A549 treated with AZD2906 at 1 μM for 4 hours (cell line): ENCODE results near the gene OPN1MW. TPM values are rescaled to one million over a fixed set of nuclear protein-coding genes. Genes with fewer than 3 reads are reported as not detected.

Experiments used
- total RNA-seq: library from RNA; stranded (reverse); fragments of 200-300 nt; extraction: Qiagen RNA extraction; gene quantifications from 5 replicates; pipeline ENCODE4 v1.2.3, GENCODE V29; 2022

Gene OPN1MW
- not detected in 5 replicates for total RNA-seq

DNA sequence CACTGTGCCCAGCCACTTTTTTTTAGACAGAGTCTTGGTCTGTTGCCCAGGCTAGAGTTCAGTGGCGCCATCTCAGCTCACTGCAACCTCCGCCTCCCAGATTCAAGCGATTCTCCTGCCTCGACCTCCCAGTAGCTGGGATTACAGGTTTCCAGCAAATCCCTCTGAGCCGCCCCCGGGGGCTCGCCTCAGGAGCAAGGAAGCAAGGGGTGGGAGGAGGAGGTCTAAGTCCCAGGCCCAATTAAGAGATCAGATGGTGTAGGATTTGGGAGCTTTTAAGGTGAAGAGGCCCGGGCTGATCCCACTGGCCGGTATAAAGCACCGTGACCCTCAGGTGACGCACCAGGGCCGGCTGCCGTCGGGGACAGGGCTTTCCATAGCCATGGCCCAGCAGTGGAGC is at the start of gene OPN1MW:
TSS of gene OPN1MW (plus strand) at position 301 of the 400 bp plus-strand sequence. CDS start at position 383, 82 bp downstream.

DNA sequence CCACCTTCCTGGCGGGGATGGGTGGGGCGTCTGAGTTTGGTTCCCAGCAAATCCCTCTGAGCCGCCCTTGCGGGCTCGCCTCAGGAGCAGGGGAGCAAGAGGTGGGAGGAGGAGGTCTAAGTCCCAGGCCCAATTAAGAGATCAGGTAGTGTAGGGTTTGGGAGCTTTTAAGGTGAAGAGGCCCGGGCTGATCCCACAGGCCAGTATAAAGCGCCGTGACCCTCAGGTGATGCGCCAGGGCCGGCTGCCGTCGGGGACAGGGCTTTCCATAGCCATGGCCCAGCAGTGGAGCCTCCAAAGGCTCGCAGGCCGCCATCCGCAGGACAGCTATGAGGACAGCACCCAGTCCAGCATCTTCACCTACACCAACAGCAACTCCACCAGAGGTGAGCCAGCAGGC is 38.4 kb upstream of the OPN1MW start, which contains the start of gene OPN1LW:
TSS of gene OPN1LW (plus strand) at position 234 of the 400 bp plus-strand sequence. CDS start at position 275, 41 bp downstream.

DNA sequence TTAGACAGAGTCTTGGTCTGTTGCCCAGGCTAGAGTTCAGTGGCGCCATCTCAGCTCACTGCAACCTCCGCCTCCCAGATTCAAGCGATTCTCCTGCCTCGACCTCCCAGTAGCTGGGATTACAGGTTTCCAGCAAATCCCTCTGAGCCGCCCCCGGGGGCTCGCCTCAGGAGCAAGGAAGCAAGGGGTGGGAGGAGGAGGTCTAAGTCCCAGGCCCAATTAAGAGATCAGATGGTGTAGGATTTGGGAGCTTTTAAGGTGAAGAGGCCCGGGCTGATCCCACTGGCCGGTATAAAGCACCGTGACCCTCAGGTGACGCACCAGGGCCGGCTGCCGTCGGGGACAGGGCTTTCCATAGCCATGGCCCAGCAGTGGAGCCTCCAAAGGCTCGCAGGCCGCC is 37.1 kb downstream of the OPN1MW start, which contains the start of gene OPN1MW2:
TSS of gene OPN1MW2 (plus strand) at position 301 of the 400 bp plus-strand sequence. CDS start at position 361, 60 bp downstream.

Other genes with a start within 250 kb of the OPN1MW start
- gene NAA10, start 247.6 kb upstream of the OPN1MW start, total RNA-seq = 203 to 232 TPM (median 216 TPM) in 5 replicates
- 0.09 to 0.20 TPM (median 0.10 TPM) in 5 replicates for gene RENBP, start 238.0 kb upstream of the OPN1MW start, total RNA-seq
- gene HCFC1, start 210.8 kb upstream of the OPN1MW start, total RNA-seq = 35.4 to 39.4 TPM (median 36.3 TPM) in 5 replicates
- 4.5 to 6.7 TPM (median 5.5 TPM) in 5 replicates for gene TMEM187, start 209.8 kb upstream of the OPN1MW start, total RNA-seq
- 203 to 220 TPM (median 217 TPM) in 5 replicates for gene IRAK1, start 162.7 kb upstream of the OPN1MW start, total RNA-seq
- 18.6 to 21.3 TPM (median 20.3 TPM) in 5 replicates for gene MECP2, start 84.9 kb upstream of the OPN1MW start, total RNA-seq
- gene OPN1LW, start 38.4 kb upstream of the OPN1MW start, total RNA-seq = not detected in 5 replicates
- not detected in 5 replicates for gene OPN1MW2, start 37.2 kb downstream of the OPN1MW start, total RNA-seq
- gene OPN1MW3, start 75.0 kb downstream of the OPN1MW start, total RNA-seq = not detected in 5 replicates
- not detected in 5 replicates for gene TEX28, start 112.5 kb downstream of the OPN1MW start, total RNA-seq
- 0.06 to 0.29 TPM (median 0.08 TPM) in 5 replicates for gene TKTL1, start 113.2 kb downstream of the OPN1MW start, total RNA-seq
- 1,465 to 1,719 TPM (median 1,545 TPM) in 5 replicates for gene FLNA, start 192.0 kb downstream of the OPN1MW start, total RNA-seq
- gene EMD, start 196.7 kb downstream of the OPN1MW start, total RNA-seq = 121 to 162 TPM (median 156 TPM) in 5 replicates
- gene RPL10, start 215.8 kb downstream of the OPN1MW start, total RNA-seq = 5,370 to 5,663 TPM (median 5,520 TPM) in 5 replicates
- 29.4 to 31.6 TPM (median 30.7 TPM) in 5 replicates for gene DNASE1L1, start 226.7 kb downstream of the OPN1MW start, total RNA-seq
- gene TAFAZZIN, start 228.9 kb downstream of the OPN1MW start, total RNA-seq = 31.1 to 38.9 TPM (median 38.3 TPM) in 5 replicates
- gene ATP6AP1, start 246.1 kb downstream of the OPN1MW start, total RNA-seq = 80.6 to 110 TPM (median 109 TPM) in 5 replicates